T-helper 2 cell treated with Interferon-gamma antibody and Interleukin-4, amounts not matched to agents 100 ng/mL and 5 ng/mL, for 36 hours (primary cell): Measurements from ENCODE around the gene CIAPIN1. TPM values are rescaled to one million over a fixed set of nuclear protein-coding genes. Genes with fewer than 3 reads are reported as not detected.

Experiments
- intact Hi-C: fragments of 100-400 bp; cut with micrococcal nuclease; formaldehyde crosslinking; loops from one replicate; pipeline ENCODE4 v1.15.1; 2023
- total RNA-seq: library from RNA; stranded (reverse); gene quantifications from 2 replicates; pipeline ENCODE4 v1.2.3, GENCODE V29; 2022

The CIAPIN1 gene
- total RNA-seq, 1 donor from 2014 or later = 56.5 TPM

- intact Hi-C loops = no loop called here
Observed at GRCh38 chr16:57385083-57385482, 62.1 kb downstream of the CIAPIN1 start.

GRCh38 chr16:57384248-57385070, 62.7 kb downstream of the CIAPIN1 start:
- intact Hi-C loops = no loop called here

- intact Hi-C loops = no loop called here
Observed at GRCh38 chr16:57383276-57384247, 63.6 kb downstream of the CIAPIN1 start.

- intact Hi-C loops = no loop called here
Observed at GRCh38 chr16:57382535-57383275, 64.5 kb downstream of the CIAPIN1 start.

- intact Hi-C loops = no loop called here
Observed at GRCh38 chr16:57381791-57382534, 65.2 kb downstream of the CIAPIN1 start.

- intact Hi-C loops = no loop called here
Observed at GRCh38 chr16:57380671-57381462, 66.3 kb downstream of the CIAPIN1 start.

- intact Hi-C loops = no loop called here
Observed at GRCh38 chr16:57379579-57379978, 67.6 kb downstream of the CIAPIN1 start.

Other genes starting within 250 kb of the CIAPIN1 start
- 36.2 TPM in 2 replicates for gene ARL2BP, start 202.1 kb downstream of the CIAPIN1 start, total RNA-seq
- gene PLLP, start 162.7 kb downstream of the CIAPIN1 start, total RNA-seq = 0.23 and 0.41 TPM in 2 replicates
- 0.52 and 0.61 TPM in 2 replicates for gene CCL22, start 88.6 kb downstream of the CIAPIN1 start, total RNA-seq
- not detected in 2 replicates for gene CX3CL1, start 74.9 kb downstream of the CIAPIN1 start, total RNA-seq
- gene CCL17, start 42.6 kb downstream of the CIAPIN1 start, total RNA-seq = not detected in 2 replicates
- 38.3 and 39.7 TPM in 2 replicates for gene COQ9, start 94 bp upstream of the CIAPIN1 start, total RNA-seq
- gene POLR2C, start 15.3 kb upstream of the CIAPIN1 start, total RNA-seq = 63.3 and 64.3 TPM in 2 replicates
- 1.3 and 1.4 TPM in 2 replicates for gene DOK4, start 39.1 kb upstream of the CIAPIN1 start, total RNA-seq
- 9.3 and 10.1 TPM in 2 replicates for gene CCDC102A, start 89.2 kb upstream of the CIAPIN1 start, total RNA-seq
- gene ADGRG5, start 95.3 kb upstream of the CIAPIN1 start, total RNA-seq = 2.4 and 2.7 TPM in 2 replicates
- gene ADGRG1, start 181.2 kb upstream of the CIAPIN1 start, total RNA-seq = 0.91 and 2.4 TPM in 2 replicates
- not detected in 2 replicates for gene ADGRG3, start 220.9 kb upstream of the CIAPIN1 start, total RNA-seq
- not detected in 2 replicates for gene DRC7, start 247.4 kb upstream of the CIAPIN1 start, total RNA-seq